AG20443 (cell line): ENCODE measurements around the gene FAM187B.
A peak's percentile ranks its signal among the peaks of the same experiment; 100 is the strongest.
"Not testable (repeated sequence)": the region's sequence is repeated elsewhere in the genome, so short reads cannot be mapped to it uniquely, and the experiment has no call there.

Experiments used
- DNase-seq: peaks from one replicate; pipeline ENCODE4 v3.0.0; 2012; ENCODE audit warnings: low spot score, mixed read lengths

Gene FAM187B

GRCh38 chr19:35213663-35214632, 14.6 kb downstream of the FAM187B start:
- no peak for DNase-seq

- no peak for DNase-seq
Observed at GRCh38 chr19:35212241-35212640, 16.3 kb downstream of the FAM187B start.

GRCh38 chr19:35211545-35212230, 16.9 kb downstream of the FAM187B start:
- DNase-seq = no peak

- no peak for DNase-seq
Observed at GRCh38 chr19:35209646-35210045, 18.9 kb downstream of the FAM187B start.

- no peak for DNase-seq
Observed at GRCh38 chr19:35208121-35208520, 20.4 kb downstream of the FAM187B start.

GRCh38 chr19:35207391-35207871, 21.1 kb downstream of the FAM187B start:
- DNase-seq = peak; percentile 4

- DNase-seq = no peak
Observed at GRCh38 chr19:35206855-35207254, 21.7 kb downstream of the FAM187B start.

GRCh38 chr19:35206379-35206778, 22.2 kb downstream of the FAM187B start:
- DNase-seq = no peak

- no peak for DNase-seq
Observed at GRCh38 chr19:35205733-35206323, 22.7 kb downstream of the FAM187B start.

- DNase-seq = no peak
Observed at GRCh38 chr19:35204799-35205732, 23.5 kb downstream of the FAM187B start.

GRCh38 chr19:35202722-35203688, 25.5 kb downstream of the FAM187B start:
- DNase-seq = no peak

GRCh38 chr19:35199481-35199880, 29.1 kb downstream of the FAM187B start:
- no peak for DNase-seq

GRCh38 chr19:35196861-35197260, 31.7 kb downstream of the FAM187B start:
- not testable (repeated sequence) for DNase-seq

- peak; percentile 69 for DNase-seq
Observed at GRCh38 chr19:35195830-35196229, 32.7 kb downstream of the FAM187B start.

GRCh38 chr19:35194012-35194984, 34.2 kb downstream of the FAM187B start:
- DNase-seq = no peak

GRCh38 chr19:35184884-35185283, 43.7 kb downstream of the FAM187B start:
- no peak for DNase-seq

GRCh38 chr19:35184267-35184666, 44.3 kb downstream of the FAM187B start:
- no peak for DNase-seq

GRCh38 chr19:35181387-35181786, 47.2 kb downstream of the FAM187B start:
- no peak for DNase-seq

- DNase-seq = no peak
Observed at GRCh38 chr19:35179830-35180229, 48.7 kb downstream of the FAM187B start.
